ENCODE measurements around the gene MPST.

The MPST gene

DNA sequence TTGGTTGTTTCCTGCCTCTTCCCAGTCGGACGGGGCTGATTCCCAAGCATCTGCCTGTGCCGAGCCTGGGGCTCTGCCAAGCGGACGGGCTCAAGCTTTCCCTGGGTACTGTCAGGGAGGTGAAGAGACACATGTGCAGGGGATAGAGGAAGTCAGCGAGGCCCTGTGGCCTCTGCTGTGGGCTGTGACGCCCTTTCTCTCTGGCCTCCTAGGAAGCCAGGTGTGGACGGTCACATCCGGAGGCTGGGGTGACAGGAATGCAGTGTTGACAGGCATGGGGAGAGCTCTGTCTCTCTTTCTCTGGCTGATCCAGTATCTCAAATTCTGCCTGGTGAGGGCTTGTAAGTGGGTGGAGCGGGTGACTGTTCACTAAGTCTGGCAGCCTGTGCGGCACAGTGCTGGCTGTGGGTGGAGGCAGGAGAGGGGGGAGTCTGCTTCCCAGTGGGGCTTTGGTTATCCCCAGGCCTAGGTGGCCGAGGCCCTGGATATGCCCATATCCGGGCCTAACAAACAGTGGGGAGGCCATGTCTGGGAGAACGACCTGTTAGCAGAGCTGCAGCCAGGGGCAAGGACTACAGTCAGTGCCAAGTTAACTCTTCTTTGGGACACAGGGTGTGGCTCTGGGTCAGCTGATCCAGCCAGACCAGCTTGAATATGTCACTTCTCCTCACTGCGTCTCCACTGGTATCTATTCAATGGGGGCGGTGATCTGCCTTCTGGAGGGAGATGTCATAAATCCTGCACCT lies 33.9 kb downstream of the MPST start:
- peaks cover 34% of the 10 kb centered on the region for H3K36me3 ChIP-seq
- no peak for TF ChIP-seq CTCF (IDR thresholded peaks at IDR 0.05; ENCODE audit: low read depth, low read length)
- peak overlapping the region; percentile 21 for H3K4me3 ChIP-seq (ENCODE audit: low read depth, low read length)
- H3K27ac ChIP-seq: peak overlapping the region; percentile 89
- no peak for DNase-seq
- H3K27me3 ChIP-seq (ENCODE audit: insufficient read depth, low read depth, severe bottlenecking): no peaks in the 10 kb centered on the region
- H3K9me3 ChIP-seq (ENCODE audit: severe bottlenecking): no peaks in the 10 kb centered on the region

GRCh38 chr22:37054056-37054395 lies 34.5 kb downstream of the MPST start:
- no peak for TF ChIP-seq CTCF (IDR thresholded peaks at IDR 0.05; ENCODE audit: low read depth, low read length)
- Histone ChIP-seq H3K27me3 (ENCODE audit: insufficient read depth, low read depth, severe bottlenecking) (no peaks in the 10 kb centered on the region), H3K36me3 (peaks cover 39% of the 10 kb centered on the region), H3K9me3 (ENCODE audit: severe bottlenecking) (no peaks in the 10 kb centered on the region), H3K27ac (peak overlapping the region; percentile 89), H3K4me3 (ENCODE audit: low read depth, low read length) (peak overlapping the region; percentile 33)
- DNase-seq: peak; percentile 93

GRCh38 chr22:37054600-37055365 lies 35.2 kb downstream of the MPST start:
- DNase-seq: peak; percentile 81
- Histone ChIP-seq H3K27ac (peak overlapping the region; percentile 89), H3K4me3 (ENCODE audit: low read depth, low read length) (peak overlapping the region; percentile 33), H3K36me3 (peaks cover 45% of the 10 kb centered on the region), H3K27me3 (ENCODE audit: insufficient read depth, low read depth, severe bottlenecking) (no peaks in the 10 kb centered on the region), H3K9me3 (ENCODE audit: severe bottlenecking) (no peaks in the 10 kb centered on the region)
- TF ChIP-seq CTCF (IDR thresholded peaks at IDR 0.05; ENCODE audit: low read depth, low read length): no peak

- DNase-seq: no peak
- Histone ChIP-seq H3K36me3 (peaks cover 58% of the 10 kb centered on the region), H3K27me3 (ENCODE audit: insufficient read depth, low read depth, severe bottlenecking) (no peaks in the 10 kb centered on the region), H3K9me3 (ENCODE audit: severe bottlenecking) (no peaks in the 10 kb centered on the region), H3K27ac (peak overlapping the region; percentile 89), H3K4me3 (ENCODE audit: low read depth, low read length) (no peak overlapping the region)
- no peak for TF ChIP-seq CTCF (IDR thresholded peaks at IDR 0.05; ENCODE audit: low read depth, low read length)
Measured at GRCh38 chr22:37056246-37056645, 36.7 kb downstream of the MPST start.

GRCh38 chr22:37057226-37057625 lies 37.7 kb downstream of the MPST start:
- Histone ChIP-seq H3K4me3 (ENCODE audit: low read depth, low read length) (no peak overlapping the region), H3K9me3 (ENCODE audit: severe bottlenecking) (no peaks in the 10 kb centered on the region), H3K27me3 (ENCODE audit: insufficient read depth, low read depth, severe bottlenecking) (no peaks in the 10 kb centered on the region), H3K27ac (no peak overlapping the region), H3K36me3 (peaks cover 66% of the 10 kb centered on the region)
- no peak for TF ChIP-seq CTCF (IDR thresholded peaks at IDR 0.05; ENCODE audit: low read depth, low read length)
- no peak for DNase-seq

Data from WERI-Rb-1 (cell line).